PC-3 (cell line): ENCODE measurements around the gene LTBP3. TPM values are rescaled to one million over a fixed set of nuclear protein-coding genes. Genes with fewer than 3 reads are reported as not detected.

Source experiments
- ATAC-seq: fragments of 200-7000 bp; cut with Tn5 transposase; 2 replicates; pipeline ENCODE4 v1.9.1; 2020; ENCODE audit warnings: mild to moderate bottlenecking, moderate library complexity
- BruUV-seq: library from RNA; stranded (reverse); fragments of 400-500 nt; replicated peaks from 2 replicates; lab custom pipeline; 2021; lab: Mats Ljungman, UMichigan
- CTCF ChIA-PET: fragments of 300-600 bp; sonication (Branson Sonifier 250); formaldehyde crosslinking; loops from one replicate; lab custom pipeline; 2022; ENCODE audit warnings: antibody characterized with exemption; lab: Charles Lee
- POLR2A ChIA-PET: fragments of 300-600 bp; sonication (Branson Sonifier 250); formaldehyde crosslinking; loops from one replicate; lab custom pipeline; 2022; ENCODE audit warnings: antibody characterized with exemption; ENCODE audit not compliant: unreplicated experiment; lab: Charles Lee
- DNase-seq: peaks from one replicate; pipeline ENCODE4 v3.0.0-alpha.2; 2015
- H2AFZ ChIP-seq: fragments of 300-600 bp; sonication (generic); 2 replicates; pipeline ENCODE4 v1.6.0; 2016; ENCODE audit warnings: antibody characterized with exemption, low read length
- H3F3A ChIP-seq: fragments of 300-600 bp; sonication (generic); one replicate; pipeline ENCODE4 v1.6.0; 2017; ENCODE audit warnings: antibody characterized with exemption, low read length, control low read depth, mild to moderate bottlenecking; ENCODE audit not compliant: unreplicated experiment
- H3K27ac ChIP-seq: fragments of 300-600 bp; sonication (generic); 2 replicates; pipeline ENCODE4 v1.5.1; 2016; ENCODE audit warnings: mild to moderate bottlenecking, low read length
- H3K27me3 ChIP-seq: fragments of 300-600 bp; sonication (generic); 2 replicates; pipeline ENCODE4 v1.6.1; 2016; ENCODE audit warnings: low read length, mixed read lengths
- H3K36me3 ChIP-seq: fragments of 300-600 bp; sonication (generic); 2 replicates; pipeline ENCODE4 v1.6.1; 2016; ENCODE audit warnings: low read depth, mixed run types, low read length, mixed read lengths
- H3K4me1 ChIP-seq: fragments of 300-600 bp; sonication (generic); 2 replicates; pipeline ENCODE4 v1.5.1; 2016; ENCODE audit warnings: low read length; ENCODE audit not compliant: insufficient read depth
- H3K4me2 ChIP-seq: fragments of 300-600 bp; sonication (generic); 2 replicates; pipeline ENCODE4 v1.6.0; 2016; ENCODE audit warnings: low read length
- H3K4me3 ChIP-seq: fragments of 300-600 bp; sonication (generic); 2 replicates; pipeline ENCODE4 v1.5.1; 2016; ENCODE audit warnings: mild to moderate bottlenecking, low read length, mixed read lengths
- H3K79me2 ChIP-seq: fragments of 300-600 bp; sonication (generic); 2 replicates; pipeline ENCODE4 v1.6.1; 2017; ENCODE audit warnings: low read length, mixed read lengths
- H3K9ac ChIP-seq: fragments of 300-600 bp; sonication (generic); 2 replicates; pipeline ENCODE4 v1.6.0; 2016; ENCODE audit warnings: mild to moderate bottlenecking, low read length
- H3K9me2 ChIP-seq: fragments of 300-600 bp; sonication (generic); replicated peaks from 2 replicates; pipeline ENCODE4 v1.6.1; 2016; ENCODE audit warnings: mixed run types, low read length, mixed read lengths
- H3K9me3 ChIP-seq: fragments of 300-600 bp; sonication (generic); 2 replicates; pipeline ENCODE4 v1.6.1; 2016; ENCODE audit warnings: low read length, mixed read lengths
- H4K20me1 ChIP-seq: fragments of 300-600 bp; sonication (generic); 2 replicates; pipeline ENCODE4 v1.6.1; 2016; ENCODE audit warnings: low read length, mixed read lengths
- EZH2 ChIP-seq: fragments of 300-600 bp; sonication (generic); IDR thresholded peaks from one replicate; pipeline ENCODE4 v1.6.1; 2017; ENCODE audit warnings: antibody characterized with exemption, mild to moderate bottlenecking, low read length; ENCODE audit not compliant: unreplicated experiment
- EZH2phosphoT487 ChIP-seq: fragments of 300-600 bp; sonication (generic); IDR thresholded peaks from 2 replicates; pipeline ENCODE4 v1.6.1; 2018; ENCODE audit warnings: mild to moderate bottlenecking, antibody characterized with exemption, low read length, borderline replicate concordance
- intact Hi-C: fragments of 100-400 bp; cut with micrococcal nuclease; formaldehyde crosslinking; loops from 2 replicates; pipeline ENCODE4 v1.9.0; 2023
- total RNA-seq: library from RNA; depleted of rRNA; stranded (reverse); fragments of >200 nt; gene quantifications from 2 replicates; pipeline ENCODE4 v1.2.3, GENCODE V29; 2014
- TF ChIP-seq, protein P1 (sequence below): fragments of 300-600 bp; sonication (generic); conservative IDR thresholded peaks from 2 replicates; pipeline ENCODE4 v1.5.1; 2017; ENCODE audit warnings: antibody characterized with exemption, low read depth, mild to moderate bottlenecking, low read length

LTBP3 gene
- total RNA-seq, 1 experiment from 2014 or later: 197 TPM

DNA sequence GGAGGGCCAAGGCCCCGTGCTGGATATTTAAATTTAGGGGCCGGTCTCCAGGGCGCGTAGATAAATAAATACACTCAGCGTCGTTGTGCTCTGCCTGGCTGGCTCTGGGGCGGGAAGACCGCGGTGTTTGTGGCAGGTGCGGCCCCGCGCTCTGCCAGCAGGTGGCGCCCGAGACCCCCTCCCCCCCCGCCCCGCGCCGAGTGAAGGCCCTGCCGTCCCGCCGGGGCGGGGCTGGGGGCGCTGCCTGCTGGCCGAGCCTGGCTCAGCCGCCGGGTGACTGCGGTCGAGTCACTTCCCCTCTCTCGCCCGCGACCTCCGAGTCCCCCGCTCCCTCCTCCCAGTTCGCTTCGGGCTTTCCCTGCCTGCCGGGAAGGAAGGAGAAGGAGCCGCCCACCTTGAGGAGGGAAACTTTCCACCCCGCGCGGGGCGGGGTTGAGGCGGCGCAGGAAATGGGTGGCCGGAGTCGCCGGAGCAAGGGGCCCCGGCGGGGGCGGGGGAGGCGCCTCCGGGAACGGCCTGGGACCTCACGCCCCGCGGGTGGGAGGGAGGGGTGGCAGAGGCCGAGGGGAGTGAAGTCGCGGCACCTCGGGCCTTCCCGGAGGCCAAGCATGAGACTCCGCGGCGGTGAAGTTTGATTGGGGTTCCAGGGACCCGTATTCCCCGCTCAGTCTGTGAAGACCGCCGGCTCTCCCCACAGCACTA is 16.1 kb upstream of the LTBP3 start:
- peaks cover 4% of the 10 kb centered on the region for H3F3A ChIP-seq
- no peaks in the 10 kb centered on the region for H3K27me3 ChIP-seq
- peak overlapping the region; percentile 20; the same call in 1 of the 2 replicates for H3K9ac ChIP-seq
- H4K20me1 ChIP-seq: peaks cover 5% of the 10 kb centered on the region
- intact Hi-C loops: no loop called here
- peaks cover 58% of the 10 kb centered on the region for H3K4me1 ChIP-seq
- ATAC-seq (peak; percentile 34), DNase-seq (peak; percentile 98)
- TF ChIP-seq EZH2phosphoT487: no peak
- TF ChIP-seq, protein P1, sequence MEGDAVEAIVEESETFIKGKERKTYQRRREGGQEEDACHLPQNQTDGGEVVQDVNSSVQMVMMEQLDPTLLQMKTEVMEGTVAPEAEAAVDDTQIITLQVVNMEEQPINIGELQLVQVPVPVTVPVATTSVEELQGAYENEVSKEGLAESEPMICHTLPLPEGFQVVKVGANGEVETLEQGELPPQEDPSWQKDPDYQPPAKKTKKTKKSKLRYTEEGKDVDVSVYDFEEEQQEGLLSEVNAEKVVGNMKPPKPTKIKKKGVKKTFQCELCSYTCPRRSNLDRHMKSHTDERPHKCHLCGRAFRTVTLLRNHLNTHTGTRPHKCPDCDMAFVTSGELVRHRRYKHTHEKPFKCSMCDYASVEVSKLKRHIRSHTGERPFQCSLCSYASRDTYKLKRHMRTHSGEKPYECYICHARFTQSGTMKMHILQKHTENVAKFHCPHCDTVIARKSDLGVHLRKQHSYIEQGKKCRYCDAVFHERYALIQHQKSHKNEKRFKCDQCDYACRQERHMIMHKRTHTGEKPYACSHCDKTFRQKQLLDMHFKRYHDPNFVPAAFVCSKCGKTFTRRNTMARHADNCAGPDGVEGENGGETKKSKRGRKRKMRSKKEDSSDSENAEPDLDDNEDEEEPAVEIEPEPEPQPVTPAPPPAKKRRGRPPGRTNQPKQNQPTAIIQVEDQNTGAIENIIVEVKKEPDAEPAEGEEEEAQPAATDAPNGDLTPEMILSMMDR: peak; percentile 84
- peak overlapping the region; percentile 97 for H3K4me3 ChIP-seq
- H3K9me2 ChIP-seq: no peaks in the 10 kb centered on the region
- H3K9me3 ChIP-seq: no peaks in the 10 kb centered on the region
- ChIA-PET POLR2A (no interaction called here), CTCF (interaction anchor here (0.5 kb wide), 1 partner anchor 19 kb away, joined by 3 read pairs; no protein-coding TSS in a partner anchor)
- H3K79me2 ChIP-seq: peaks cover 51% of the 10 kb centered on the region
- peak overlapping the region; percentile 93 for H3K4me2 ChIP-seq
- no peaks in the 10 kb centered on the region for H3K36me3 ChIP-seq
- peak overlapping the region; percentile 40 for H3K27ac ChIP-seq
- BruUV-seq: no TSS peak
- H2AFZ ChIP-seq: no peak overlapping the region

DNA sequence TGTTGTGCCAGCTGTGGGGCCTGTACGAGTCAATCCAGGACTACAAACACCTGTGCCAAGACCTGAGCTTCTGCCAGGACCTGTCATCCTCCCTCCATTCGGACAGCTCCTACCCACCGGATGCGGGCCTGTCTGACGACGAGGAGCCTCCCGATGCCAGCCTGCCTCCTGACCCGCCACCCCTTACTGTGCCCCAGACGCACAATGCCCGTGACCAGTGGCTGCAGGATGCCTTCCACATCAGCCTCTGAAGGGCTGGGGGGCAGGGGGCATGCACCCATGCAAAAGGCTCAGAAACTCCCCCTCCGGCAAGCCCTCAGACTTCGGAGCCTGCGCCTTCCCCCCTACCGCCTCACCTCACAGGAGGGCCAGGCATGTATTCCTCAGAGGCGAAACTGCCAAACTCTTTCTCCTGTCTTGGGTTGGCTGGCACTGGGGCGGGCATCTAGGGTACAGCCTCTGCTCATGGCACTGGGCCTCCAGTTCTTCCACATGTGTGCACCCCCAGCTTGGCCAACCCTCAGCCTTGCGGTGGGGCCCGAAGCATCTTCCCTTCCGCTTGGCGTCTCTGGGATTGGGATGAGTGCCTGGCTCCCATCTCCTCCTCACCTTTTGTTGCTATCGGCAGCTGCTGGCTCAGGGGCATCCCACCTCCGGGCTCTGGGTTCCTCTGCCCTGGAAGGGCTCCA is 15.4 kb upstream of the LTBP3 start:
- H3K36me3 ChIP-seq: no peaks in the 10 kb centered on the region
- no peak overlapping the region for H3K9ac ChIP-seq
- ChIA-PET CTCF (interaction anchor here (0.5 to 1.7 kb wide), 4 partner anchors 14 to 41 kb away, joined by 3 to 24 read pairs (median 4); partner anchors contain the start of gene PCNX3), POLR2A (no interaction called here)
- no peaks in the 10 kb centered on the region for H3K9me3 ChIP-seq
- DNase-seq: peak; percentile 44
- H3K27me3 ChIP-seq: no peaks in the 10 kb centered on the region
- H3K4me2 ChIP-seq: peak overlapping the region; percentile 93
- H3K4me1 ChIP-seq: peaks cover 65% of the 10 kb centered on the region
- TF ChIP-seq EZH2phosphoT487 (no peak), EZH2 (no peak)
- TF ChIP-seq, protein P1: no peak
- peaks cover 4% of the 10 kb centered on the region for H3F3A ChIP-seq
- H3K9me2 ChIP-seq: no peaks in the 10 kb centered on the region
- no peak overlapping the region for H3K27ac ChIP-seq
- BruUV-seq: TSS peak; percentile 7
- no peak for ATAC-seq
- peaks cover 5% of the 10 kb centered on the region for H4K20me1 ChIP-seq
- H3K4me3 ChIP-seq: peak overlapping the region; percentile 97
- peaks cover 57% of the 10 kb centered on the region for H3K79me2 ChIP-seq
- intact Hi-C loops: no loop called here
- no peak overlapping the region for H2AFZ ChIP-seq
